Astrocyte (in vitro differentiated cells and primary cell): ENCODE measurements around the gene FGF22. TPM values are rescaled to one million over a fixed set of nuclear protein-coding genes. Genes with fewer than 3 reads are reported as not detected.

Experiments used
- DNase-seq: peaks from one replicate; pipeline ENCODE4 v3.0.0-alpha.2; 2010; ENCODE audit warnings: low read depth
- FAIRE-seq: peaks from 2 replicates; lab custom pipeline; 2011; peaks lifted over from hg19 to GRCh38; lab: Jason Lieb, UNC
- H2AFZ ChIP-seq: 2 replicates; pipeline ENCODE4 v1.6.0; 2012; ENCODE audit warnings: low read depth, low read length, inconsistent platforms
- H3K27ac ChIP-seq: 2 replicates; pipeline ENCODE4 v1.5.1; 2011; ENCODE audit warnings: low read depth, low read length, inconsistent platforms
- H3K27me3 ChIP-seq: 2 replicates; pipeline ENCODE4 v1.6.0; 2011; ENCODE audit warnings: low read length, inconsistent platforms; ENCODE audit not compliant: insufficient read depth
- H3K36me3 ChIP-seq: 2 replicates; pipeline ENCODE4 v1.5.1; 2011; ENCODE audit warnings: low read length, inconsistent platforms; ENCODE audit not compliant: insufficient read depth
- H3K4me1 ChIP-seq: 2 replicates; pipeline ENCODE4 v1.5.1; 2011; ENCODE audit warnings: low read length, inconsistent platforms; ENCODE audit not compliant: insufficient read depth
- H3K4me2 ChIP-seq: 2 replicates; pipeline ENCODE4 v1.6.0; 2012; ENCODE audit warnings: low read length, inconsistent platforms
- H3K4me3 ChIP-seq: 2 replicates; pipeline ENCODE4 v1.5.1; 2011; ENCODE audit warnings: low read depth, mild to moderate bottlenecking, low read length, inconsistent platforms; ENCODE audit not compliant: insufficient read depth
- H3K79me2 ChIP-seq: 2 replicates; pipeline ENCODE4 v1.6.0; 2012; ENCODE audit warnings: mild to moderate bottlenecking, low read length, inconsistent platforms; ENCODE audit not compliant: insufficient read depth
- H3K9ac ChIP-seq: 2 replicates; pipeline ENCODE4 v1.6.0; 2012; ENCODE audit warnings: mild to moderate bottlenecking, low read length, inconsistent platforms
- H3K9me3 ChIP-seq: 2 replicates; pipeline ENCODE4 v1.5.1; 2012; ENCODE audit warnings: low read depth, mild to moderate bottlenecking, low read length, inconsistent platforms; ENCODE audit not compliant: insufficient read depth
- H4K20me1 ChIP-seq: 2 replicates; pipeline ENCODE4 v1.6.0; 2012; ENCODE audit warnings: low read length, inconsistent platforms; ENCODE audit not compliant: insufficient read depth
- H3K27ac Mint-ChIP-seq: one replicate; pipeline ENCODE4 v1.8.0; 2021; ENCODE audit warnings: mild to moderate bottlenecking, mixed read lengths; ENCODE audit not compliant: unreplicated experiment
- H3K27me3 Mint-ChIP-seq: one replicate; pipeline ENCODE4 v1.8.0; 2021; ENCODE audit warnings: low read depth, mixed read lengths; ENCODE audit not compliant: unreplicated experiment
- H3K36me3 Mint-ChIP-seq: one replicate; pipeline ENCODE4 v1.8.0; 2021; ENCODE audit warnings: low read depth, mixed read lengths; ENCODE audit not compliant: unreplicated experiment
- H3K4me1 Mint-ChIP-seq: one replicate; pipeline ENCODE4 v1.8.0; 2021; ENCODE audit warnings: low read depth, mixed read lengths; ENCODE audit not compliant: unreplicated experiment
- H3K4me3 Mint-ChIP-seq: one replicate; pipeline ENCODE4 v1.8.0; 2021; ENCODE audit warnings: mild to moderate bottlenecking, moderate library complexity, mixed read lengths; ENCODE audit not compliant: unreplicated experiment
- H3K9me3 Mint-ChIP-seq: one replicate; pipeline ENCODE4 v1.8.0; 2021; ENCODE audit warnings: mild to moderate bottlenecking, mixed read lengths; ENCODE audit not compliant: unreplicated experiment
- EZH2 ChIP-seq: IDR thresholded peaks from 2 replicates; pipeline ENCODE4 v1.6.1; 2012; ENCODE audit warnings: mild to moderate bottlenecking, low read length, inconsistent platforms; ENCODE audit not compliant: insufficient read depth
- total RNA-seq: library from RNA; stranded (reverse); gene quantifications from 2 replicates; pipeline ENCODE4 v1.2.1, GENCODE V29; 2021
- TF ChIP-seq, protein P1 (sequence below): IDR thresholded peaks from 2 replicates; pipeline ENCODE4 v1.5.1; 2011; ENCODE audit warnings: low read depth, mild to moderate bottlenecking, inconsistent platforms, low read length, moderate library complexity; ENCODE audit not compliant: insufficient read depth

The FGF22 gene
- total RNA-seq, 1 donor from 2014 or later = 0.25 TPM

DNA sequence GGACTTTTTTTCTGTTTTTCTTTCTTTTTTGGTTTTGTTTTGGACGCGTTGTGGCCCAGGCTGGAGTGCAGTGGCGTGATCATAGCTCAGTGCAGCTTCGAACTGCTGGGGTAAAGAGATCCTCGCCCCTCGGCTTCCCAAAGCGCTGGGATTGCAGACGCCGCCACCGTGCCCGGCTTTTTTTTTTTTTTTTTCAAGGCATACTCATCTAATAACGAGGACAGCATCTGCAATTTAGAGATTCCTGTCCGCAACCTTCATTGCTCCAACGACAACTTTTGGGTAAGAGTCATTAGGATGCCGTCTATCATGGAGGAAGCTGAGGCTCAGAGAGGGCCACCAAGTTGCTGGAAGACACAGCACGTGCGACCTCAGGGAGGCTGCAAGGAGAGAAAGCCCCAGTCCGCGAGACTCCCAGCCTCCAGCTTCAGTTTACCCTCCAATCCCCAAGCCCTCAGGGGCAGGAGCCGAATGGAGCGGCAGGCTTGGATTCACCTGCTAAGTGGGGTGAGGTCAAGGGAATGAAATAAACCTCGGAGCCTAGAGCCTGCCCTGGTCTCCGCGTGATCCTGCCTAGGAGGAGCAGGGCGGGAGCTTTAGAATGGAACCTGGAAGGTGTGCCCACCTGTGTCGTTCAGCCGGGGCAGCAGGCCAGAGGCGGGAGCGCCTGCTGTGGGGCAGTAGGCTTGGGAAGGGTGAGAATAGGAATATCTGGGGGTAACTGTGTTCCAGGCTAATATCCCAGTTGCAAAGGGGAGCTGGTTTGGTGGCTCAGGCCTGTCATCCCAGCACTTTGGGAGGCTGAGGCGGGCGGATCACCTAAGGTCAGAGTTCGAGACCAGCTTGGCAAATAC is 5.7 kb upstream of the FGF22 start:
- peak overlapping the region; percentile 84 for H2AFZ ChIP-seq
- H3K9me3 Mint-ChIP-seq = no peaks in the 10 kb centered on the region
- peak overlapping the region; percentile 88 for H3K4me3 Mint-ChIP-seq
- H3K9me3 ChIP-seq = no peaks in the 10 kb centered on the region
- H3K27ac Mint-ChIP-seq = peak overlapping the region; percentile 96
- FAIRE-seq = no peak
- peaks cover 5% of the 10 kb centered on the region for H3K27me3 Mint-ChIP-seq
- DNase-seq = peak; percentile 15
- no peaks in the 10 kb centered on the region for H3K36me3 ChIP-seq
- peak overlapping the region; percentile 98 for H3K4me3 ChIP-seq
- H3K4me2 ChIP-seq = peak overlapping the region; percentile 100
- TF ChIP-seq, protein P1, sequence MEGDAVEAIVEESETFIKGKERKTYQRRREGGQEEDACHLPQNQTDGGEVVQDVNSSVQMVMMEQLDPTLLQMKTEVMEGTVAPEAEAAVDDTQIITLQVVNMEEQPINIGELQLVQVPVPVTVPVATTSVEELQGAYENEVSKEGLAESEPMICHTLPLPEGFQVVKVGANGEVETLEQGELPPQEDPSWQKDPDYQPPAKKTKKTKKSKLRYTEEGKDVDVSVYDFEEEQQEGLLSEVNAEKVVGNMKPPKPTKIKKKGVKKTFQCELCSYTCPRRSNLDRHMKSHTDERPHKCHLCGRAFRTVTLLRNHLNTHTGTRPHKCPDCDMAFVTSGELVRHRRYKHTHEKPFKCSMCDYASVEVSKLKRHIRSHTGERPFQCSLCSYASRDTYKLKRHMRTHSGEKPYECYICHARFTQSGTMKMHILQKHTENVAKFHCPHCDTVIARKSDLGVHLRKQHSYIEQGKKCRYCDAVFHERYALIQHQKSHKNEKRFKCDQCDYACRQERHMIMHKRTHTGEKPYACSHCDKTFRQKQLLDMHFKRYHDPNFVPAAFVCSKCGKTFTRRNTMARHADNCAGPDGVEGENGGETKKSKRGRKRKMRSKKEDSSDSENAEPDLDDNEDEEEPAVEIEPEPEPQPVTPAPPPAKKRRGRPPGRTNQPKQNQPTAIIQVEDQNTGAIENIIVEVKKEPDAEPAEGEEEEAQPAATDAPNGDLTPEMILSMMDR = no peak
- TF ChIP-seq EZH2 = no peak
- H3K79me2 ChIP-seq = peaks cover 46% of the 10 kb centered on the region
- peaks cover 3% of the 10 kb centered on the region for H4K20me1 ChIP-seq
- H3K4me1 ChIP-seq = peaks cover 19% of the 10 kb centered on the region
- peaks cover 2% of the 10 kb centered on the region for H3K36me3 Mint-ChIP-seq
- H3K27ac ChIP-seq = peak overlapping the region; percentile 76
- peak overlapping the region; percentile 90 for H3K9ac ChIP-seq
- peaks cover 3% of the 10 kb centered on the region for H3K4me1 Mint-ChIP-seq
- H3K27me3 ChIP-seq = no peaks in the 10 kb centered on the region

DNA sequence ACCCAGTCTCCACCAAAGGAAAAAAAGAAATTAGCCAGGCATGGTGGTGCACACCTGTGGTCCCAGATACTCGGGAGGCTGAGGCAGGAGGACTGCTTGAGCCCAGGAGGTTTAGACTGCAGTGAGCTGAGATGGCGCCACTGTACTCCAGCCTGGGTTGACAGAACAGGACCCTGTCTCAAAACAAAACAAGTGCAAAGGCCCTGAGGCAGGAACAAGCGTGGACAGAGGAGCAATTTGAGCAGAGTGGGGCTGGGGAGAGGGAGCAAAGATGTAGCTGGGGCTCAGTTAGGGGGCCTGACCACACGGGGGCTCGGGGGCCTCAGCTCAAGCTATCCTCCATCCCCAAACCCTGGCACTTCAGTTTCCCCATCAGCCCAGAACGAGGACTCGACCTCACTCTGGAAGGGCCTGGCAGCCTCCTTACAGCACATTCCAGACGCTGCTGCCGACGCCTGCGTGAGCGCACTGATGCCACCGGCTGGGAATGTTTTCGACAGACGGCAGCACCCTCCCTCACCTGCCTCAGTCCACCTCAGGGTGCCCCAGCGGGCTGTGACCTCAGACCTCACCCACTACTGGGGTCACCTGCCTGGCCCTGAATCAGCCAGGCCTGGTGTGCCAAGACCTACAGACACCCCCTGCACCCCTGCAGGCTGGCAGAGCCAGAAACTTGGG is 4.6 kb upstream of the FGF22 start:
- no peaks in the 10 kb centered on the region for H3K9me3 Mint-ChIP-seq
- Histone ChIP-seq H3K27ac (no peak overlapping the region), H4K20me1 (peaks cover 3% of the 10 kb centered on the region), H3K27me3 (no peaks in the 10 kb centered on the region), H3K4me1 (peaks cover 24% of the 10 kb centered on the region), H3K79me2 (peaks cover 38% of the 10 kb centered on the region), H2AFZ (no peak overlapping the region), H3K4me3 (no peak overlapping the region), H3K9ac (no peak overlapping the region), H3K9me3 (no peaks in the 10 kb centered on the region), H3K36me3 (no peaks in the 10 kb centered on the region), H3K4me2 (no peak overlapping the region)
- no peak overlapping the region for H3K4me3 Mint-ChIP-seq
- H3K36me3 Mint-ChIP-seq = peaks cover 2% of the 10 kb centered on the region
- TF ChIP-seq, protein P1 = no peak
- no peak for TF ChIP-seq EZH2
- H3K4me1 Mint-ChIP-seq = peaks cover 6% of the 10 kb centered on the region
- DNase-seq (no peak), FAIRE-seq (no peak)
- no peak overlapping the region for H3K27ac Mint-ChIP-seq
- peaks cover 8% of the 10 kb centered on the region for H3K27me3 Mint-ChIP-seq
